Mucosa of descending colon (tissue), 3 donors: ENCODE measurements around the gene SEC14L6. TPM values are rescaled to one million over a fixed set of nuclear protein-coding genes. Genes with fewer than 3 reads are reported as not detected.
"Not testable (repeated sequence)": the region's sequence is repeated elsewhere in the genome, so short reads cannot be mapped to it uniquely, and the experiment has no call there.

ENCODE experiments used
- ATAC-seq: fragments of 200-7000 bp; cut with Tn5 transposase; one replicate; pipeline ENCODE4 v1.9.1; 2020; ENCODE audit warnings: mild to moderate bottlenecking, moderate library complexity
- DNase-seq, 3 donors: peaks; one replicate each; pipeline ENCODE4 v3.0.0-alpha.2; 2020
- H3K36me3 ChIP-seq: fragments of 200-600 bp; one replicate; pipeline ENCODE4 v1.8.0; 2021; ENCODE audit warnings: low read depth, mild to moderate bottlenecking
- H3K4me1 ChIP-seq: fragments of 200-600 bp; one replicate; pipeline ENCODE4 v1.8.0; 2021; ENCODE audit warnings: low read depth, mild to moderate bottlenecking
- H3K4me3 ChIP-seq: fragments of 200-600 bp; one replicate; pipeline ENCODE4 v1.8.0; 2021; ENCODE audit warnings: mild to moderate bottlenecking
- H3K9me3 ChIP-seq: fragments of 200-600 bp; one replicate; pipeline ENCODE4 v1.8.0; 2021; ENCODE audit warnings: mild to moderate bottlenecking
- CTCF ChIP-seq: fragments of 200-600 bp; IDR thresholded peaks from one replicate; pipeline ENCODE4 v1.8.0; 2022; ENCODE audit warnings: antibody characterized with exemption, mild to moderate bottlenecking
- intact Hi-C, 2 donors: fragments of 100-400 bp; cut with DNase I in 1 of 2; cut with micrococcal nuclease in 1 of 2; formaldehyde crosslinking; loops; one replicate each; pipeline versions ENCODE4 v1.11.0 to v1.11.1; 2022; cut with DNase I, micrococcal nuclease
- long read RNA-seq, 2 donors: library from polyadenylated mRNA; unstranded; transcript quantifications; one replicate each; pipeline ENCODE4 v2.0.0, GENCODE V29; 2019 to 2021
- total RNA-seq, 3 donors: library from RNA; stranded (reverse); fragmentation: NEBNext Ultra II Directional in 2 of 3; extraction: Animal tissue kit (Norgen Biotek cat#: 25700) in 2 of 3; gene quantifications; one replicate each; pipeline versions ENCODE4 v1.2.1 to v1.2.4, GENCODE V29; 2021 to 2023
- donor health status: DM: no; HTN: no; CAD: no; lungs with moderate emphysema.
- donor health status: DM: no; HTN: no; CAD: no.
- donor health status: DM: no; HTN: yes; CAD: no.

The SEC14L6 gene
- total RNA-seq: under 1 TPM in 2 of 3 donors, not detected in 1; 0.26 to 0.47 TPM
- long read RNA-seq, donor 1: 0 reads
- long read RNA-seq, donor 2: 0 reads

- Histone ChIP-seq H3K9me3 (no peaks in the 10 kb centered on the region), H3K4me1 (peaks cover 2% of the 10 kb centered on the region), H3K4me3 (no peak within 1 kb of the TSS), H3K36me3 (no peaks in the 10 kb centered on the region)
- DNase-seq: no peak
- intact Hi-C loops: no loop called here
- ATAC-seq: no peak
- TF ChIP-seq CTCF: no peak
Measured at GRCh38 chr22:30546616-30547015, at the start of gene SEC14L6. Gene SEC14L6 (minus strand): TSS chr22:30546741. CDS start chr22:30546682, 59 bp downstream.

- intact Hi-C loops: no loop called here
- H3K4me3 ChIP-seq: no peak overlapping the region
- DNase-seq (no peak), ATAC-seq (no peak)
- H3K4me1 ChIP-seq: no peaks in the 10 kb centered on the region
- no peak for TF ChIP-seq CTCF
- H3K9me3 ChIP-seq: no peaks in the 10 kb centered on the region
- no peaks in the 10 kb centered on the region for H3K36me3 ChIP-seq
Measured at GRCh38 chr22:30596199-30596598, 49.7 kb upstream of the SEC14L6 start.

DNA sequence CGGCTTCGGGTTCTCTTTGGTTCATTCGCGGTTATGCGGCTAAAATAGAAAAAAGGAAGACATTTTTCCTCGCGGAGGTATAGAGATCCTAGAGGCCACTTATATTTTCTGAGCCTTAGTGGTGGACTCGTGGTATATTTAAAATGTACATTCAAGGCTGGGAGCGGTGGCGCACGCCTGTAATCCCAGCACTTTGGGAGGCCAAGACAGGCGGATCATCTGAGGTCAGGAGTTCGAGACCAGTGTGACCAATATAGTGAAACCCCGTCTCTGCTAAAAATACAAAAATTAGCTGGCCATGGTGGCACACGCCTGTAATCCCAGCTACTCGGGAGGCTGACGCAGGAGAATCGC, 45.8 kb upstream of the SEC14L6 start:
- ATAC-seq, intact Hi-C loops, H3K4me3 ChIP-seq, H3K9me3 ChIP-seq, H3K36me3 ChIP-seq, DNase-seq: not testable (repeated sequence)
- peaks cover 11% of the 10 kb centered on the region for H3K4me1 ChIP-seq

GRCh38 chr22:30591588-30592359, 45.2 kb upstream of the SEC14L6 start, which contains the start of gene PES1:
Gene PES1 (minus strand): TSS chr22:30591910. CDS start chr22:30591833, 77 bp downstream.
- intact Hi-C loops: no loop called here
- no peak for TF ChIP-seq CTCF
- H3K36me3 ChIP-seq: peaks cover 11% of the 10 kb centered on the region
- peak; percentile 94 to 98 (median 95) for DNase-seq
- H3K9me3 ChIP-seq: no peaks in the 10 kb centered on the region
- peak within 1 kb of the TSS; percentile 65 for H3K4me3 ChIP-seq
- ATAC-seq: peak; percentile 99
- peaks cover 11% of the 10 kb centered on the region for H3K4me1 ChIP-seq

GRCh38 chr22:30591191-30591587, 44.6 kb upstream of the SEC14L6 start:
- intact Hi-C loops: no loop called here
- Histone ChIP-seq H3K4me1 (peaks cover 11% of the 10 kb centered on the region), H3K9me3 (no peaks in the 10 kb centered on the region), H3K36me3 (peaks cover 12% of the 10 kb centered on the region), H3K4me3 (peak overlapping the region; percentile 65)
- ATAC-seq (no peak), DNase-seq (no peak)
- TF ChIP-seq CTCF: no peak

DNA sequence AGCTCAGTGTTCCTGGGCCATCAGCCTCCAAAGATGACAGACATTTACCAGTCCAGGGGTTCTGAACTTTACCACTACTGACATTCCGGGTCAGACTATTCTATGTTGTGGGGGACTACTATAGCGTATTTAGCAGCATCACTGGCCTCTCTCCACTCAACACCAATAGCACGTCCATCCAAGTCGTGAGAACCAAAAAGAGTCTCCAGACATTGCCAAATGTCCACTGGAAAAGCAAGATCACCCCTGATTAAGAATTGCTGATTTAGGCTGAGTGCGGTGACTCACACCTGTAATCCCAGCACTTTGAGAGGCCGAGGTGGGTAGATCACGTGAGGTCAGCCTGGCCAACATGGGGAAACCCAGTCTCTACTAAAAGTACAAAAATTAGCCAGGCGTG, 39.9 kb upstream of the SEC14L6 start:
- no peaks in the 10 kb centered on the region for H3K9me3 ChIP-seq
- DNase-seq: no peak
- no peak for ATAC-seq
- intact Hi-C loops: no loop called here
- H3K36me3 ChIP-seq: peaks cover 12% of the 10 kb centered on the region
- no peak for TF ChIP-seq CTCF
- no peak overlapping the region for H3K4me3 ChIP-seq
- peaks cover 11% of the 10 kb centered on the region for H3K4me1 ChIP-seq
